SK-N-SH treated with all-trans-retinoic acid at 6 μM for 48 hours (cell line): ENCODE results near the gene MAPKBP1.

ENCODE experiments used
- ATAC-seq: fragments of 200-7000 bp; cut with Tn5 transposase; 3 replicates; pipeline ENCODE4 v1.9.1; 2020; ENCODE audit warnings: mild to moderate bottlenecking, moderate library complexity
- ARNTL ChIP-seq: fragments of 450-650 bp; formaldehyde crosslinking; IDR thresholded peaks from 2 replicates; pipeline ENCODE4 v1.5.0; 2020; ENCODE audit warnings: low read depth, mild to moderate bottlenecking, moderate library complexity, borderline replicate concordance
- BACH2 ChIP-seq: fragments of 250-450 bp; sonication (Bioruptor Pico); IDR thresholded peaks from 2 replicates; pipeline ENCODE4 v1.9.0; 2021; ENCODE audit warnings: mild to moderate bottlenecking, borderline replicate concordance
- CSDC2 ChIP-seq: fragments of 250-450 bp; sonication (Bioruptor Pico); IDR thresholded peaks from 2 replicates; pipeline ENCODE4 v1.5.0; 2020; ENCODE audit warnings: mild to moderate bottlenecking, moderate library complexity
- ESRRG ChIP-seq: fragments of 250-450 bp; sonication (Bioruptor Pico); IDR thresholded peaks from 2 replicates; pipeline ENCODE4 v1.6.1; 2021; ENCODE audit warnings: mild to moderate bottlenecking
- GLIS3 ChIP-seq: fragments of 250-450 bp; sonication (Bioruptor Pico); IDR thresholded peaks from 2 replicates; pipeline ENCODE4 v1.5.0; 2020; ENCODE audit warnings: mild to moderate bottlenecking, moderate library complexity
- ISL1 ChIP-seq: fragments of 250-450 bp; sonication (Bioruptor Pico); IDR thresholded peaks from 2 replicates; pipeline ENCODE4 v2.1.2; 2022; ENCODE audit warnings: mild to moderate bottlenecking, moderate library complexity
- PATZ1 ChIP-seq: fragments of 250-450 bp; sonication (Bioruptor Pico); IDR thresholded peaks from 2 replicates; pipeline ENCODE4 v1.8.0; 2020; ENCODE audit warnings: mild to moderate bottlenecking, moderate library complexity, borderline replicate concordance
- POU6F1 ChIP-seq: fragments of 250-450 bp; sonication (Bioruptor Pico); IDR thresholded peaks from 2 replicates; pipeline ENCODE4 v1.8.0; 2021; ENCODE audit warnings: low read depth, mild to moderate bottlenecking, moderate library complexity, borderline replicate concordance
- PPARA ChIP-seq: fragments of 250-450 bp; sonication (Bioruptor Pico); IDR thresholded peaks from 2 replicates; pipeline ENCODE4 v1.5.0; 2020; ENCODE audit warnings: mild to moderate bottlenecking, borderline replicate concordance
- RARB ChIP-seq: fragments of 250-450 bp; sonication (Bioruptor Pico); IDR thresholded peaks from 2 replicates; pipeline ENCODE4 v1.8.0; 2021; ENCODE audit warnings: mild to moderate bottlenecking, moderate library complexity
- SNAI2 ChIP-seq: fragments of 250-450 bp; sonication (Bioruptor Pico); IDR thresholded peaks from 2 replicates; pipeline ENCODE4 v1.5.0; 2020; ENCODE audit warnings: mild to moderate bottlenecking, moderate library complexity
- TCF4 ChIP-seq: fragments of 250-450 bp; sonication (Bioruptor Pico); IDR thresholded peaks from 2 replicates; pipeline ENCODE4 v1.8.0; 2021; ENCODE audit warnings: mild to moderate bottlenecking, moderate library complexity, borderline replicate concordance
- TOX ChIP-seq: fragments of 250-450 bp; sonication (Bioruptor Pico); IDR thresholded peaks from 2 replicates; pipeline ENCODE4 v1.8.0; 2021; ENCODE audit warnings: mild to moderate bottlenecking, moderate library complexity, borderline replicate concordance
- ZC3H10 ChIP-seq: fragments of 250-450 bp; sonication (Bioruptor Pico); IDR thresholded peaks from 2 replicates; pipeline ENCODE4 v1.5.1; 2021; ENCODE audit warnings: mild to moderate bottlenecking, moderate library complexity
- ZFP30 ChIP-seq: fragments of 450-650 bp; formaldehyde crosslinking; IDR thresholded peaks from 2 replicates; pipeline ENCODE4 v1.5.0; 2022; ENCODE audit warnings: mild to moderate bottlenecking, moderate library complexity
- ZNF565 ChIP-seq: fragments of 450-650 bp; formaldehyde crosslinking; conservative IDR thresholded peaks from 2 replicates; pipeline ENCODE4 v1.5.0; 2020; ENCODE audit warnings: low read depth, mild to moderate bottlenecking, moderate library complexity
- ZNF70 ChIP-seq: fragments of 450-650 bp; formaldehyde crosslinking; IDR thresholded peaks from 2 replicates; pipeline ENCODE4 v1.5.0; 2020; ENCODE audit warnings: mild to moderate bottlenecking, moderate library complexity
- ZNF8 ChIP-seq: fragments of 450-650 bp; formaldehyde crosslinking; IDR thresholded peaks from 2 replicates; pipeline ENCODE4 v1.5.0; 2020; ENCODE audit warnings: mild to moderate bottlenecking, moderate library complexity
- TF ChIP-seq, protein P1 (sequence below): fragments of 250-450 bp; sonication (Bioruptor Pico); IDR thresholded peaks from 2 replicates; pipeline ENCODE4 v1.5.1; 2021; ENCODE audit warnings: mild to moderate bottlenecking, moderate library complexity
- TF ChIP-seq, protein P2 (sequence below): fragments of 250-450 bp; sonication (Bioruptor Pico); IDR thresholded peaks from 2 replicates; pipeline ENCODE4 v1.5.0; 2020; ENCODE audit warnings: mild to moderate bottlenecking, moderate library complexity

MAPKBP1 gene

GRCh38 chr15:41798607-41799487 lies 24.6 kb downstream of the MAPKBP1 start (continued):
- TF ChIP-seq, protein P1, sequence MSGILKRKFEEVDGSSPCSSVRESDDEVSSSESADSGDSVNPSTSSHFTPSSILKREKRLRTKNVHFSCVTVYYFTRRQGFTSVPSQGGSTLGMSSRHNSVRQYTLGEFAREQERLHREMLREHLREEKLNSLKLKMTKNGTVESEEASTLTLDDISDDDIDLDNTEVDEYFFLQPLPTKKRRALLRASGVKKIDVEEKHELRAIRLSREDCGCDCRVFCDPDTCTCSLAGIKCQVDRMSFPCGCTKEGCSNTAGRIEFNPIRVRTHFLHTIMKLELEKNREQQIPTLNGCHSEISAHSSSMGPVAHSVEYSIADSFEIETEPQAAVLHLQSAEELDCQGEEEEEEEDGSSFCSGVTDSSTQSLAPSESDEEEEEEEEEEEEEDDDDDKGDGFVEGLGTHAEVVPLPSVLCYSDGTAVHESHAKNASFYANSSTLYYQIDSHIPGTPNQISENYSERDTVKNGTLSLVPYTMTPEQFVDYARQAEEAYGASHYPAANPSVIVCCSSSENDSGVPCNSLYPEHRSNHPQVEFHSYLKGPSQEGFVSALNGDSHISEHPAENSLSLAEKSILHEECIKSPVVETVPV (CRISPR knock-in tag): no peak
- TF ChIP-seq, protein P2, sequence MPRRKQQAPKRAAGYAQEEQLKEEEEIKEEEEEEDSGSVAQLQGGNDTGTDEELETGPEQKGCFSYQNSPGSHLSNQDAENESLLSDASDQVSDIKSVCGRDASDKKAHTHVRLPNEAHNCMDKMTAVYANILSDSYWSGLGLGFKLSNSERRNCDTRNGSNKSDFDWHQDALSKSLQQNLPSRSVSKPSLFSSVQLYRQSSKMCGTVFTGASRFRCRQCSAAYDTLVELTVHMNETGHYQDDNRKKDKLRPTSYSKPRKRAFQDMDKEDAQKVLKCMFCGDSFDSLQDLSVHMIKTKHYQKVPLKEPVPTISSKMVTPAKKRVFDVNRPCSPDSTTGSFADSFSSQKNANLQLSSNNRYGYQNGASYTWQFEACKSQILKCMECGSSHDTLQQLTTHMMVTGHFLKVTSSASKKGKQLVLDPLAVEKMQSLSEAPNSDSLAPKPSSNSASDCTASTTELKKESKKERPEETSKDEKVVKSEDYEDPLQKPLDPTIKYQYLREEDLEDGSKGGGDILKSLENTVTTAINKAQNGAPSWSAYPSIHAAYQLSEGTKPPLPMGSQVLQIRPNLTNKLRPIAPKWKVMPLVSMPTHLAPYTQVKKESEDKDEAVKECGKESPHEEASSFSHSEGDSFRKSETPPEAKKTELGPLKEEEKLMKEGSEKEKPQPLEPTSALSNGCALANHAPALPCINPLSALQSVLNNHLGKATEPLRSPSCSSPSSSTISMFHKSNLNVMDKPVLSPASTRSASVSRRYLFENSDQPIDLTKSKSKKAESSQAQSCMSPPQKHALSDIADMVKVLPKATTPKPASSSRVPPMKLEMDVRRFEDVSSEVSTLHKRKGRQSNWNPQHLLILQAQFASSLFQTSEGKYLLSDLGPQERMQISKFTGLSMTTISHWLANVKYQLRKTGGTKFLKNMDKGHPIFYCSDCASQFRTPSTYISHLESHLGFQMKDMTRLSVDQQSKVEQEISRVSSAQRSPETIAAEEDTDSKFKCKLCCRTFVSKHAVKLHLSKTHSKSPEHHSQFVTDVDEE (CRISPR knock-in tag): no peak

DNA sequence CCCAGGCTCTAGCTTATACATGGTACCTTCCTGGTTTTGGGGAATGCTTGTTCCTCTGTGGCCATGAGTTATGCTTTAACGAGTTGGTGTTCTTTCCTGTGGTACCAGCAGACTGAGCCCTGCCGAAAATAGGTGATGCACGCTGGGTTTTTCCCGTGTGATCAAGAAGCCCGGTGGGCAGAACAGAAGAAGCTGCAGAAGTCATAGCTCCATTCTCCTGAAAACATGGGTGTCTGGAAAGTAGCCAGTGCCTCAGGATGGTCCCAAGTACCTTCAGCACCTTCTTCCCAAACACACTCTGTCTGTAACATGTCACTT lies 25.2 kb downstream of the MAPKBP1 start:
- no peak for ATAC-seq
- TF ChIP-seq SNAI2 (CRISPR knock-in tag) (no peak), PATZ1 (CRISPR knock-in tag) (no peak), TCF4 (no peak), ESRRG (CRISPR knock-in tag) (no peak), PPARA (no peak), GLIS3 (CRISPR knock-in tag) (no peak), TOX (CRISPR knock-in tag) (no peak)

DNA sequence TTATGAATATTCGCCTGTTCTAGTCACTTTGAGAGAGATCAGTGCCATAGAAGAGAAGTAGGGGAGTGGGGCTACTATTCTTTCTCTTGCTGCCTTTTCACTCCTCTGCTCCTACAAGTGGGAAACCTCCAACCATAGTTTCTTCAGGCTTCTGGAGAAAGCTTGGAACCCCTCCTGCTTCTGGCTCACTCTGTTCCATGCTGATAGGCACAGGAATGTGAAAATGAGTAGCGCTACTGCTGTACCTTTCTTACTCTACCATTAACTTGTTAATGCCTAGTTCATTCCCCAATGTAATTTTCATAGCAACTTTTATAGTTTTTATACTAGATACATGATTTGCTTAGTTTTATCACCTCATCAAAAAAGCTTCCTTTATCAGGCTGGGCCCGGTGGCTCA lies 26.9 kb downstream of the MAPKBP1 start:
- TF ChIP-seq ISL1 (CRISPR knock-in tag): no peak
- no peak for TF ChIP-seq ZNF565
- TF ChIP-seq, protein P2 (CRISPR knock-in tag): no peak
- TF ChIP-seq ZFP30 (CRISPR knock-in tag): no peak
- no peak for TF ChIP-seq POU6F1 (CRISPR knock-in tag)
- TF ChIP-seq, protein P1 (CRISPR knock-in tag): no peak
- TF ChIP-seq BACH2 (CRISPR knock-in tag): no peak
- no peak for TF ChIP-seq CSDC2 (CRISPR knock-in tag)
- TF ChIP-seq RARB (CRISPR knock-in tag): no peak
- no peak for TF ChIP-seq TCF4
- TF ChIP-seq ZNF8: no peak
- no peak for TF ChIP-seq PATZ1 (CRISPR knock-in tag)
- TF ChIP-seq ZNF70 (CRISPR knock-in tag): no peak
- TF ChIP-seq PPARA: no peak
- no peak for TF ChIP-seq SNAI2 (CRISPR knock-in tag)
- TF ChIP-seq ARNTL (CRISPR knock-in tag): no peak
- TF ChIP-seq ZC3H10 (CRISPR knock-in tag): no peak
- TF ChIP-seq, all 23 proteins: peak for 0
- ATAC-seq: no peak
